Stomach (tissue), 19 donors: ENCODE data around the gene CLTRN. TPM values are rescaled to one million over a fixed set of nuclear protein-coding genes. Genes with fewer than 3 reads are reported as not detected.
"Not testable (repeated sequence)": the region's sequence is repeated elsewhere in the genome, so short reads cannot be mapped to it uniquely, and the experiment has no call there.

Source experiments
- DNase-seq, 2 donors: peaks; one replicate each; pipeline versions ENCODE4 v3.0.0 to v3.0.0-alpha.2; 2013 to 2019
- H3K27ac ChIP-seq, 5 donors: fragments of 200-600 bp in 4 of 5; sonication (generic) in 4 of 5; one replicate each; pipeline ENCODE4 v1.5.1; 2013 to 2019; ENCODE audit warnings: mild to moderate bottlenecking in 1 of 5, moderate library complexity in 1 of 5
- H3K27me3 ChIP-seq, 3 donors: fragments of 200-600 bp; sonication (generic); one replicate each; pipeline ENCODE4 v1.5.1; 2017 to 2019; ENCODE audit warnings: mixed run types in 1 of 3
- H3K36me3 ChIP-seq, 4 donors: fragments of 200-600 bp; sonication (generic); 1 replicate in 3 of 4; 2 replicates in 1 of 4; pipeline ENCODE4 v1.5.1; 2016 to 2019
- H3K4me1 ChIP-seq, 4 donors: fragments of 200-600 bp; sonication (generic); one replicate each; pipeline ENCODE4 v1.5.1; 2016 to 2019
- H3K4me3 ChIP-seq, 4 donors: fragments of 200-600 bp; sonication (generic) in 3 of 4; one replicate each; pipeline ENCODE4 v1.5.1; 2016 to 2019; ENCODE audit warnings: mild to moderate bottlenecking in 1 of 4
- H3K9me3 ChIP-seq, 4 donors: fragments of 200-600 bp; sonication (generic); one replicate each; pipeline ENCODE4 v1.5.1; 2016 to 2019
- CTCF ChIP-seq, 7 experiments: fragments of 450-650 bp in 4 of 7; fragments of 200-600 bp in 3 of 7; sonication (generic) in 3 of 7; IDR thresholded peaks; one replicate each; pipeline ENCODE4 v1.5.1; 2016 to 2019; ENCODE audit warnings: antibody characterized with exemption in 7 of 7, control low read depth in 2 of 7, mild to moderate bottlenecking in 1 of 7
- EP300 ChIP-seq: sonication (generic); formaldehyde crosslinking; IDR thresholded peaks from one replicate; pipeline ENCODE4 v1.6.1; 2017; ENCODE audit warnings: antibody characterized with exemption
- POLR2A ChIP-seq, 4 donors: fragments of 450-650 bp; IDR thresholded peaks; one replicate each; pipeline ENCODE4 v1.6.1; 2016; ENCODE audit warnings: antibody characterized with exemption in 4 of 4, control low read depth in 2 of 4, mild to moderate bottlenecking in 1 of 4, moderate library complexity in 1 of 4
- POLR2AphosphoS5 ChIP-seq, 3 donors: sonication (generic); formaldehyde crosslinking; IDR thresholded peaks; one replicate each; pipeline ENCODE4 v1.6.1; 2016; ENCODE audit warnings: antibody characterized with exemption in 3 of 3
- WGBS, 5 donors: extraction: QIAGEN DNeasy Blood & Tissue Kit in 3 of 5; methylation state at CpG; one replicate each; pipeline versions ENCODE4 v1.1.5 to v1.1.7; 2013 to 2018; 5-methylcytosine and 5-hydroxymethylcytosine counted together
- intact Hi-C: fragments of 100-400 bp; cut with DNase I; formaldehyde crosslinking; loops from one replicate; pipeline ENCODE4 v1.15.1; 2023; ENCODE audit warnings: low total_unique reads
- long read RNA-seq, 10 donors: transcript quantifications; one replicate each; lab custom pipeline, GENCODE V29; 2026
- polyA plus RNA-seq, 3 donors: library from polyadenylated mRNA; stranded (reverse); fragments of 200-250 nt; gene quantifications; one replicate each; pipeline ENCODE4 v1.2.3, GENCODE V29; 2013
- total RNA-seq, 5 donors: library from RNA; depleted of rRNA; stranded (reverse); fragments of >200 nt; gene quantifications; one replicate each; pipeline versions ENCODE4 v1.1.0 to v1.2.3, GENCODE V29; 2014 to 2016
- donor health status: healthy with polysubstance abuse.
- donor health status: Bipolar disorder and iron deficiency.
- donor health status: healthy.

CLTRN gene, protein sequence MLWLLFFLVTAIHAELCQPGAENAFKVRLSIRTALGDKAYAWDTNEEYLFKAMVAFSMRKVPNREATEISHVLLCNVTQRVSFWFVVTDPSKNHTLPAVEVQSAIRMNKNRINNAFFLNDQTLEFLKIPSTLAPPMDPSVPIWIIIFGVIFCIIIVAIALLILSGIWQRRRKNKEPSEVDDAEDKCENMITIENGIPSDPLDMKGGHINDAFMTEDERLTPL
- total RNA-seq (1 to 10 TPM in 2 of 5 donors, not detected in 3; 2.4 to 8.5 TPM), polyA plus RNA-seq (1 to 10 TPM; 2.4 to 5.4 (median 3.5) TPM)
- long read RNA-seq, donor 1: 0 reads
- long read RNA-seq, donor 2, partial matches to known transcripts: 0 of 2 reads
- long read RNA-seq, donor 2, other reads (novel, unspliced or antisense): 0 of 2 reads
- long read RNA-seq, donor 3: 0 reads
- long read RNA-seq, donor 4: 0 reads
- long read RNA-seq, donor 5: 0 reads
- long read RNA-seq, donor 6, partial matches to known transcripts: 0 of 1 reads
- long read RNA-seq, donor 6, other reads (novel, unspliced or antisense): 0 of 1 reads
- long read RNA-seq, donor 7, partial matches to known transcripts: 0 of 2 reads
- long read RNA-seq, donor 7, other reads (novel, unspliced or antisense): 0 of 2 reads
- long read RNA-seq, donor 8: 0 reads
- long read RNA-seq, donor 9: 0 reads
- long read RNA-seq, donor 10: 0 reads

DNA sequence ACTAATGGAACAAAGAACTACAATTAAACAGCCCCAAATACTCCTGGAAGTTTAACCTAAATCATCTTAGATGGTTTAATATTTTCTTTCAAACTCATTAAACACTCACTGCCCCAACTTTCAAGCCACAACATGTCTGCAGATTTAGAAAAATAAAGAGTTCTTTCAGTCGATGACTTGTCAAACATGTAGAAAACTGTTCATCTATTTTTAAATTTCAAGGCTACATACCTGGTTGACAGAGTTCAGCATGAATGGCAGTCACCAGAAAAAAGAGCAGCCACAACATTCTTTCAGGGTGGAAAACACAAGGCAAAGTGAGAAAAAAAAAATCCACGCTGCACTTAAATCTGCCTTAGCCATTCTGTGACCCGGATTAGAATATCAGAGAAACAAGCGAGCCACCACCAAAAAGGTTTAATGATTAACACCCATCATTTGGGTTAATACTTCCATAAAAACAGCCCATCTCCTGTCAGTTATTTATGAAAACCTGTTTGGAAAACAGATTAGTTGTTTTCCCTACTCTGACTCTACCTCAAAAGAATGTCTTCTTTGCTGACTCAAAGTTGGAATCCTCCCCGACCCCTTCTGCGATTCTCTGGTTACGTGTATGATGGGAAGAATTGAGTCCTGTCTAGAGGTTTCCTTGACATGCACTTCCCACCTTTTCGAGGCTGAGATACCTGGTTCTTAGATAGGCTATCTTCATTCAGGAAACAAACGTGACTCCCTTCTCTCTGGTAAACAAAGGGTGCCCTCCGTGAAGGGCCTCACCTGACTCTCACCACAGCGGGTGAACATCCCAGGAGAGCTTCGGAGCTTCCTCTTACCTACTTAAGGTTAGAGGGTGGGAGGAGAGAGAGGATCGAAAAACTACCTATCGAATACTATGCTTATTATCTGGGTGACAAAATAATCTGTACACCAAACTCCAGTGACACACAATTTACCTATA lies at the start of gene CLTRN:
Gene CLTRN, minus strand, starts transcription at position 319 of the 958 bp plus-strand sequence. Its CDS starts 30 bp downstream, at position 289.
- Histone ChIP-seq H3K27ac (no peak within 1 kb of the TSS), H3K4me1 (no peaks in the 10 kb centered on the region), H3K9me3 (no peaks in the 10 kb centered on the region), H3K4me3 (no peak within 1 kb of the TSS), H3K36me3 (no peaks in the 10 kb centered on the region), H3K27me3 (peaks cover 0 to 12% (median 0%) of the 10 kb centered on the region in 3 donors)
- TF ChIP-seq CTCF (IDR thresholded peaks at IDR 0.05): no peak
- no peak for TF ChIP-seq POLR2A (IDR thresholded peaks at IDR 0.05)
- no peak for TF ChIP-seq POLR2AphosphoS5 (IDR thresholded peaks at IDR 0.05)
- no peak for TF ChIP-seq EP300
- intact Hi-C loops: no loop called here
- 35 to 56% (median 43%) methylated on average over 14 of the region's 14 CpGs for WGBS, 5 donors
- no peak for DNase-seq

DNA sequence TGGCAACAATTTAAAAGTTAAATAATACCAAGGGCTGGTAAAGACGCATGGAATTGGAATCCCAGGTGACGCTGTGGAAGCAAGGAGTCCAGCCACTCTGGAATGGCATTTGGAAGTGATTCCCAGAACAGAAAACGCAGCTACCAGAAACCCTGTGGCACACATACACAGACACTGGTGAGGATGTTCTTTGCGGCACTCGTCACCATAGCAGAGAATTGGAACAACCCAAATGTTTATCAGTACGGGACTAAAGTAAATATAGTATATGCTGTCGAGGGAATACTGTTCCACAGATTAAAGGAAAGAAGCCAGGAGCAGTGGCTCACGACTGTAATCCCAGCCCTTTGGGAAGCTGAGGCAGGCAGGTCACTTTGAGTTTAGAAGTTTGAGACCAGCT lies 39.7 kb upstream of the CLTRN start:
- H3K9me3 ChIP-seq, DNase-seq, H3K4me1 ChIP-seq, H3K27ac ChIP-seq, intact Hi-C loops, H3K4me3 ChIP-seq, H3K27me3 ChIP-seq: not testable (repeated sequence)
- WGBS, 5 donors: 73 to 89% (median 76%) methylated on average over 2 to 5 of the region's 8 CpGs
- peaks cover 0 to 20% (median 12%) of the 10 kb centered on the region in 4 donors for H3K36me3 ChIP-seq

GRCh38 chrX:15703809-15704208 lies 39.2 kb upstream of the CLTRN start:
- WGBS, 5 donors: no CpG with 5 or more reads among the region's 5 CpGs
- intact Hi-C loops, H3K27me3 ChIP-seq, H3K27ac ChIP-seq, H3K4me1 ChIP-seq, H3K4me3 ChIP-seq, H3K9me3 ChIP-seq, DNase-seq: not testable (repeated sequence)
- H3K36me3 ChIP-seq: peaks cover 0 to 20% (median 12%) of the 10 kb centered on the region in 4 donors

DNA sequence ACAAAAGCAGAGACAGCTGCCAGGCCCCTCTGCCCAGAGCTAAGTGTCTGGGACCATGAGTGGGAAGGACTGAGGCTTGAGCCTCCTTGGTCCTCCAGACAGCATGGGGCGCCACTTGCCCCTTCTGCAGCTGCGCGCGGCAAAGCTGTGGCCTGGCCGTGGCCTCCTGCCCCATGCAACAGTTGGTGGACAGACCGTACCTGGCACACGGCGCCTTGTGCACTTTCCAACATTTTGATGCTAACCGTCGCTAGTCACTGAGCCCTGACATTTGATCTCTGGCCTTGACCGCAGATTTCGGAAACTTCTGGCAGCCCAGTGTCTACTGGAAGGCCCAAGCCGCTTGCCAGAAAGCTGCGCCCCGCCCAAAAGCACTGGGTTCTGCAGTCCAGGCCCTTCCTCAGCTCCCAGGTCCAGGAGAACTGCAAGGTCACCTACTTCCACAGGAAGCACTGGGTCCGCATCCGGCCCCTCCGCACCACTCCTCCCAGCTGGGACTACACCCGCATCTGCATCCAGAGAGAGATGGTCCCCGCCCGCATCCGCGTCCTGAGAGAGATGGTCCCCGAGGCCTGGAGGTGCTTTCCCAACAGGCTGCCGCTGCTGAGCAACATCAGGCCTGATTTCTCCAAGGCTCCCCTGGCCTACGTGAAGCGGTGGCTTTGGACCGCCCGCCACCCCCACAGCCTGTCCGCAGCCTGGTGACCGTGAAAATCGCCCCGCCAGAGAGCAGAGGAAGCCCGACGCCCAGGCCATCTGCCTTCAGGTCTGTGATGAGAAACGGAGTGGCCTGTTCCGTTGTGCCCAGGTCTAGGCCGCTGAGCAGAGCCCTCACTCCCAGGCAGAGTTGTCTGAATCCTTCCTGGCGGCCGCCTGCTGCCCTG lies 38.1 kb upstream of the CLTRN start:
- no peaks in the 10 kb centered on the region for H3K27me3 ChIP-seq
- WGBS, 5 donors: 92 to 98% (median 97%) methylated on average over 17 to 40 of the region's 40 CpGs
- no peaks in the 10 kb centered on the region for H3K9me3 ChIP-seq
- H3K36me3 ChIP-seq: peaks cover 0 to 23% (median 14%) of the 10 kb centered on the region in 4 donors
- H3K27ac ChIP-seq: no peak overlapping the region
- TF ChIP-seq EP300: no peak
- no peak for TF ChIP-seq POLR2A (IDR thresholded peaks at IDR 0.05)
- TF ChIP-seq POLR2AphosphoS5 (IDR thresholded peaks at IDR 0.05): no peak
- intact Hi-C loops: no loop called here
- H3K4me1 ChIP-seq: no peaks in the 10 kb centered on the region
- no peak overlapping the region for H3K4me3 ChIP-seq
- no peak for DNase-seq

GRCh38 chrX:15696516-15696915 lies 31.9 kb upstream of the CLTRN start:
- no peak overlapping the region for H3K27ac ChIP-seq
- H3K4me1 ChIP-seq: peaks cover 0 to 7% (median 0%) of the 10 kb centered on the region in 4 donors
- no peaks in the 10 kb centered on the region for H3K27me3 ChIP-seq
- TF ChIP-seq EP300: no peak
- no peak for TF ChIP-seq POLR2AphosphoS5 (IDR thresholded peaks at IDR 0.05)
- no peak for TF ChIP-seq CTCF (IDR thresholded peaks at IDR 0.05)
- no peak for TF ChIP-seq POLR2A (IDR thresholded peaks at IDR 0.05)
- no peak overlapping the region for H3K4me3 ChIP-seq
- WGBS, 5 donors: 65 to 97% (median 93%) methylated on average over 3 of the region's 3 CpGs
- H3K36me3 ChIP-seq: peaks cover 0 to 63% (median 47%) of the 10 kb centered on the region in 4 donors
- intact Hi-C loops: no loop called here
- H3K9me3 ChIP-seq: no peaks in the 10 kb centered on the region
- DNase-seq: no peak
